Esophagus squamous epithelium (tissue), 5 donors: ENCODE data around the gene IGSF5. TPM values are rescaled to one million over a fixed set of nuclear protein-coding genes. Genes with fewer than 3 reads are reported as not detected.

Experiments used
- DNase-seq: peaks from one replicate; lab custom pipeline; 2025; lab: John Stamatoyannopoulos, UW
- H3K27ac ChIP-seq, 4 donors: fragments of 200-600 bp; sonication (generic); one replicate each; pipeline ENCODE4 v1.5.1; 2016 to 2019; ENCODE audit warnings: mild to moderate bottlenecking in 1 of 4
- H3K27me3 ChIP-seq, 4 donors: fragments of 200-600 bp; sonication (generic); 1 replicate in 3 of 4; 2 replicates in 1 of 4; pipeline versions ENCODE4 v1.5.1 to v1.6.0; 2017 to 2021; ENCODE audit warnings: antibody characterized with exemption in 1 of 4
- H3K36me3 ChIP-seq, 3 donors: fragments of 200-600 bp; sonication (generic); one replicate each; pipeline ENCODE4 v1.5.1; 2016 to 2019
- H3K4me1 ChIP-seq, 3 donors: fragments of 200-600 bp; sonication (generic); one replicate each; pipeline ENCODE4 v1.5.1; 2017 to 2019
- H3K4me3 ChIP-seq, 4 donors: fragments of 200-600 bp; sonication (generic); 1 replicate in 3 of 4; 2 replicates in 1 of 4; pipeline ENCODE4 v1.5.1; 2016 to 2019; ENCODE audit warnings: mild to moderate bottlenecking in 2 of 4, moderate library complexity in 1 of 4
- H3K9me3 ChIP-seq, 3 donors: fragments of 200-600 bp; sonication (generic); one replicate each; pipeline ENCODE4 v1.5.1; 2016 to 2019
- CTCF ChIP-seq, 6 experiments: fragments of 450-650 bp in 4 of 6; fragments of 200-600 bp in 2 of 6; sonication (generic) in 2 of 6; IDR thresholded peaks; one replicate each; pipeline ENCODE4 v1.5.1; 2016 to 2019; ENCODE audit warnings: antibody characterized with exemption in 6 of 6, mild to moderate bottlenecking in 4 of 6, moderate library complexity in 4 of 6
- POLR2A ChIP-seq, 4 donors: fragments of 450-650 bp; IDR thresholded peaks; one replicate each; pipeline ENCODE4 v1.6.1; 2017; ENCODE audit warnings: antibody characterized with exemption in 4 of 4, mild to moderate bottlenecking in 4 of 4, moderate library complexity in 3 of 4
- WGBS, 2 donors: methylation state at CpG; one replicate each; pipeline ENCODE4 v1.1.5; 2018; 5-methylcytosine and 5-hydroxymethylcytosine counted together
- intact Hi-C: fragments of 100-400 bp; cut with DNase I; formaldehyde crosslinking; loops from one replicate; pipeline ENCODE4 v1.15.0; 2022
- total RNA-seq, 4 donors: library from RNA; depleted of rRNA; stranded (reverse); fragments of >200 nt; gene quantifications; one replicate each; pipeline ENCODE4 v1.1.0, GENCODE V29; 2016
- donor health status: DM: yes; HTN: yes; CAD: no.

The IGSF5 gene
- total RNA-seq, 4 donors from 2014 or later: 0.12 TPM; not detected in 3

- WGBS, 2 donors: 81 to 87% methylated on average over 2 of the region's 2 CpGs
- no peaks in the 10 kb centered on the region for H3K27me3 ChIP-seq
- intact Hi-C loops: no loop called here
These were observed 57.2 kb downstream of the IGSF5 start for GRCh38 chr21:39802217-39802616.

GRCh38 chr21:39803393-39803792 lies 58.4 kb downstream of the IGSF5 start:
- WGBS, 2 donors: 74 to 89% methylated on average over 1 of the region's 1 CpG

More at GRCh38 chr21:39802217-39802616, 57.2 kb downstream of the IGSF5 start:
- H3K4me3 ChIP-seq: no peak overlapping the region
- no peak overlapping the region for H3K27ac ChIP-seq
- no peak for DNase-seq
- no peaks in the 10 kb centered on the region for H3K9me3 ChIP-seq
- H3K4me1 ChIP-seq: no peaks in the 10 kb centered on the region
- TF ChIP-seq POLR2A (IDR thresholded peaks at IDR 0.05) (no peak), CTCF (IDR thresholded peaks at IDR 0.05) (no peak)
- H3K36me3 ChIP-seq: no peaks in the 10 kb centered on the region

GRCh38 chr21:39804240-39804639 lies 59.3 kb downstream of the IGSF5 start:
- TF ChIP-seq POLR2A (IDR thresholded peaks at IDR 0.05) (no peak), CTCF (IDR thresholded peaks at IDR 0.05) (no peak)
- H3K36me3 ChIP-seq: no peaks in the 10 kb centered on the region
- no peak for DNase-seq
- H3K4me1 ChIP-seq: no peaks in the 10 kb centered on the region
- no peaks in the 10 kb centered on the region for H3K27me3 ChIP-seq
- H3K9me3 ChIP-seq: no peaks in the 10 kb centered on the region
- no peak overlapping the region for H3K27ac ChIP-seq
- intact Hi-C loops: no loop called here
- H3K4me3 ChIP-seq: no peak overlapping the region
- 86 to 93% methylated on average over 3 of the region's 3 CpGs for WGBS, 2 donors

More at GRCh38 chr21:39803393-39803792, 58.4 kb downstream of the IGSF5 start:
- TF ChIP-seq POLR2A (IDR thresholded peaks at IDR 0.05): no peak
- no peak for TF ChIP-seq CTCF (IDR thresholded peaks at IDR 0.05)
- no peaks in the 10 kb centered on the region for H3K36me3 ChIP-seq
- H3K9me3 ChIP-seq: no peaks in the 10 kb centered on the region
- H3K27me3 ChIP-seq: no peaks in the 10 kb centered on the region
- H3K4me3 ChIP-seq: no peak overlapping the region
- no peak overlapping the region for H3K27ac ChIP-seq
- H3K4me1 ChIP-seq: no peaks in the 10 kb centered on the region
- DNase-seq: no peak
- intact Hi-C loops: no loop called here

DNA sequence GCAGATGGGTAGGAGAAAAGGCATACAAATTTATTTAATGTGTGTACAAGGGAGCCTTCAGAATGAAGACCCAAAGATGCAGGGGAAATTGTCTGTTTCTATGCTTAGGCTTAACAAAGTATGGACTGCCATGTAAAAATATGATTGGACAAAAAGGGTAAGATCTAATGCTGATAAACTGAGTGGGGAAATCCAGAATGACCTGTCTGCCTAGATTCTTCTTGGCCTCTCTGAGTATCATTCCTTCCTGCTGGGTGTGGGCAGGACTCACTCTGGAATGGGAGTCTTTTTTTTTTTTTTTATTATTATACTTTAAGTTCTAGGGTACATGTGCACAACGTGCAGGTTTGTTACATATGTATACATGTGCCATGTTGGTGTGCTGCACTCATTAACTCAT lies 61.0 kb downstream of the IGSF5 start:
- TF ChIP-seq CTCF (IDR thresholded peaks at IDR 0.05) (no peak), POLR2A (IDR thresholded peaks at IDR 0.05) (no peak)
- no peaks in the 10 kb centered on the region for H3K36me3 ChIP-seq
- H3K4me1 ChIP-seq: no peaks in the 10 kb centered on the region
- intact Hi-C loops: no loop called here
- WGBS, 2 donors: 82 to 100% methylated on average over 1 of the region's 1 CpG
- H3K27me3 ChIP-seq: no peaks in the 10 kb centered on the region
- H3K27ac ChIP-seq: no peak overlapping the region
- H3K9me3 ChIP-seq: no peaks in the 10 kb centered on the region
- no peak overlapping the region for H3K4me3 ChIP-seq
- no peak for DNase-seq

DNA sequence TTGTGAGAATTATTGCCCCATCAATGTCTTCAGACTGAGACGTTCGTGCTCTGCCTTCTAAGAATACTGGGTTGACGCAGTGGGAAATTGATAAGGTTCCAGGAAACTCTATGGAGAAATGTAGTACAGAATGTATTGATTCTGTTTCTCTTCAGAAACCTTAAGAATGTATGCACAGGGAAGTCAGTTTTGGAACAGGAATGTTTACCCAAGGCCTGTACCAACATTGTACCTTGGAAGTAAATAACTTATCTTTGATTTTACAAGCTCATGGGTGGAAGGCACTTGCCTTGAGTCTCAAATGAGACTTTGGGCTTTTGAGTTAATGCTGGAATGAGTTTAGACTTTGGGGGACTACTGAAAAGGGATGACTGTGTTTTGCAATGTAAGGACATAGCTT lies 62.8 kb downstream of the IGSF5 start:
- Histone ChIP-seq H3K4me3 (no peak overlapping the region), H3K9me3 (no peaks in the 10 kb centered on the region), H3K27ac (no peak overlapping the region), H3K27me3 (no peaks in the 10 kb centered on the region), H3K36me3 (no peaks in the 10 kb centered on the region), H3K4me1 (no peaks in the 10 kb centered on the region)
- TF ChIP-seq POLR2A (IDR thresholded peaks at IDR 0.05) (no peak), CTCF (IDR thresholded peaks at IDR 0.05) (no peak)
- intact Hi-C loops: no loop called here
- WGBS, 2 donors: 21 to 50% methylated on average over 3 of the region's 3 CpGs
- no peak for DNase-seq
